Peyer's patch (tissue), 4 donors: ENCODE data around the gene GIMAP2. TPM values are rescaled to one million over a fixed set of nuclear protein-coding genes. Genes with fewer than 3 reads are reported as not detected.
A peak's percentile ranks its signal among the peaks of the same experiment; 100 is the strongest.

Experiments used
- DNase-seq, 3 donors: peaks; one replicate each; pipeline ENCODE4 v3.0.0-alpha.2; 2017 to 2019
- H3K27ac ChIP-seq, 4 donors: fragments of 200-600 bp; sonication (generic); one replicate each; pipeline ENCODE4 v1.5.1; 2016 to 2019
- H3K27me3 ChIP-seq, 2 donors: fragments of 200-600 bp; sonication (generic); one replicate each; pipeline ENCODE4 v1.5.1; 2019
- H3K36me3 ChIP-seq, 3 donors: fragments of 200-600 bp; sonication (generic); one replicate each; pipeline ENCODE4 v1.5.1; 2016 to 2019
- H3K4me1 ChIP-seq, 4 donors: fragments of 200-600 bp; sonication (generic); one replicate each; pipeline ENCODE4 v1.5.1; 2016 to 2019
- H3K4me3 ChIP-seq, 4 donors: fragments of 200-600 bp; sonication (generic); 1 replicate in 3 of 4; 2 replicates in 1 of 4; pipeline ENCODE4 v1.5.1; 2016 to 2019; ENCODE audit warnings: mild to moderate bottlenecking in 1 of 4
- H3K9me3 ChIP-seq, 4 donors: fragments of 200-600 bp; sonication (generic); one replicate each; pipeline ENCODE4 v1.5.1; 2016 to 2019; ENCODE audit warnings: mild to moderate bottlenecking in 1 of 4
- POLR2A ChIP-seq, 2 donors: fragments of 450-650 bp; IDR thresholded peaks; one replicate each; pipeline ENCODE4 v1.5.1; 2017; ENCODE audit warnings: antibody characterized with exemption in 2 of 2, mild to moderate bottlenecking in 2 of 2, moderate library complexity in 2 of 2
- total RNA-seq, 4 donors: library from RNA; depleted of rRNA; stranded (reverse); fragments of >200 nt; gene quantifications; one replicate each; pipeline ENCODE4 v1.1.0, GENCODE V29; 2016
- TF ChIP-seq, protein P1 (sequence below), 6 experiments: fragments of 450-650 bp in 4 of 6; fragments of 200-600 bp in 2 of 6; sonication (generic) in 1 of 6; IDR thresholded peaks; one replicate each; pipeline ENCODE4 v1.5.1; 2017 to 2019; ENCODE audit warnings: antibody characterized with exemption in 6 of 6, mild to moderate bottlenecking in 3 of 6, moderate library complexity in 1 of 6

The GIMAP2 gene
- total RNA-seq, 4 donors from 2014 or later = 4.8 to 17.3 (median 9.1) TPM

DNA sequence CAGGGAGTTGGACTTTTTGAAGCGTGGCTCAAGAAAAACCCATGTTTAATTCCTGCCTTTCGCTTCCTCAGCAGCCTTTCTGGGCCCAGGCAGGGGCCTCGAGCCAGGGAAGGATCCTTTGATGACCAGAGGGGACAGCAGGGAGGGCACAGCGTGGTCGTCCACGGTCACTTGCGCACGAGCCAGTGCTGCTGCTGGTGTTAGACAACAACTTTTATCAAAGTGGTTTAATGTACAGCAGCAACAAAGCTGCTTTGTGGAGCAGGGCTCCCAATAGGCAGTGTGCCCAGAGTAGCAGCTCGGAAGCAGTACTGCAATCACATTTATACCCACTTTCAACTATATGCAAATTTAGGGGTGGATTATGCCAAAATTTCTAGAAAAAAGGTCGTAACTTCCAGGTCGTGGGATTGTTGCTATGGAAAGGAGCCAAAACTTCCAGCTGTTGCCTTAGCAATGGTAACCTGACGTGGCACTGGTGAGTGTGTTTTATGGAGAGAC is 37.0 kb downstream of the GIMAP2 start:
- TF ChIP-seq POLR2A (IDR thresholded peaks at IDR 0.05) = no peak
- TF ChIP-seq, protein P1, sequence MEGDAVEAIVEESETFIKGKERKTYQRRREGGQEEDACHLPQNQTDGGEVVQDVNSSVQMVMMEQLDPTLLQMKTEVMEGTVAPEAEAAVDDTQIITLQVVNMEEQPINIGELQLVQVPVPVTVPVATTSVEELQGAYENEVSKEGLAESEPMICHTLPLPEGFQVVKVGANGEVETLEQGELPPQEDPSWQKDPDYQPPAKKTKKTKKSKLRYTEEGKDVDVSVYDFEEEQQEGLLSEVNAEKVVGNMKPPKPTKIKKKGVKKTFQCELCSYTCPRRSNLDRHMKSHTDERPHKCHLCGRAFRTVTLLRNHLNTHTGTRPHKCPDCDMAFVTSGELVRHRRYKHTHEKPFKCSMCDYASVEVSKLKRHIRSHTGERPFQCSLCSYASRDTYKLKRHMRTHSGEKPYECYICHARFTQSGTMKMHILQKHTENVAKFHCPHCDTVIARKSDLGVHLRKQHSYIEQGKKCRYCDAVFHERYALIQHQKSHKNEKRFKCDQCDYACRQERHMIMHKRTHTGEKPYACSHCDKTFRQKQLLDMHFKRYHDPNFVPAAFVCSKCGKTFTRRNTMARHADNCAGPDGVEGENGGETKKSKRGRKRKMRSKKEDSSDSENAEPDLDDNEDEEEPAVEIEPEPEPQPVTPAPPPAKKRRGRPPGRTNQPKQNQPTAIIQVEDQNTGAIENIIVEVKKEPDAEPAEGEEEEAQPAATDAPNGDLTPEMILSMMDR (IDR thresholded peaks at IDR 0.05) = no peak
- Histone ChIP-seq H3K4me3 (no peak overlapping the region), H3K4me1 (no peaks in the 10 kb centered on the region), H3K36me3 (peaks cover 0 to 14% (median 0%) of the 10 kb centered on the region in 3 donors), H3K27me3 (no peaks in the 10 kb centered on the region), H3K27ac (peak overlapping the region in 3 of 4 donors; percentile 11 to 30 (median 17)), H3K9me3 (no peaks in the 10 kb centered on the region)
- no peak for DNase-seq

DNA sequence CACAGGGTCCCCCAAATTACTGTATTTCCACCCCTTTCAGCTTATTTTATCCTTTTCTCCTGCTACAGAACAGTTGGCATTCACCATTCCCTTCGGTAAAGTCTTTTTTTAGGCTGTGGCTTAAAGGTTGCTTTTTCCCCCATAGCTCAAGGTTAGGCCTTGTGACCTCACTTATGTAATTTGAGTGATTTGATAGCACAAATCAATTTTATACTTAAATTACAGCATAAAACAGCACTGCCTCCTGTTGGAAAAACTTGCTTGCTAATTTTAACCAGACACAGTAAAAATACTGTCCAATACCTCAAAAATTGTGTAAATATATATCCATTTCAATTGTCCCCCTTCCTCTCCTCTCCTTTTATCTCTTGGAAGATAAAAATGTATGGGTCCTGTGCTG is 38.0 kb downstream of the GIMAP2 start:
- no peaks in the 10 kb centered on the region for H3K9me3 ChIP-seq
- H3K4me1 ChIP-seq = no peaks in the 10 kb centered on the region
- peaks cover 0 to 14% (median 0%) of the 10 kb centered on the region in 3 donors for H3K36me3 ChIP-seq
- no peak overlapping the region for H3K27ac ChIP-seq
- no peak for TF ChIP-seq POLR2A (IDR thresholded peaks at IDR 0.05)
- TF ChIP-seq, protein P1 (IDR thresholded peaks at IDR 0.05) = no peak
- H3K27me3 ChIP-seq = no peaks in the 10 kb centered on the region
- no peak for DNase-seq
- no peak overlapping the region for H3K4me3 ChIP-seq

DNA sequence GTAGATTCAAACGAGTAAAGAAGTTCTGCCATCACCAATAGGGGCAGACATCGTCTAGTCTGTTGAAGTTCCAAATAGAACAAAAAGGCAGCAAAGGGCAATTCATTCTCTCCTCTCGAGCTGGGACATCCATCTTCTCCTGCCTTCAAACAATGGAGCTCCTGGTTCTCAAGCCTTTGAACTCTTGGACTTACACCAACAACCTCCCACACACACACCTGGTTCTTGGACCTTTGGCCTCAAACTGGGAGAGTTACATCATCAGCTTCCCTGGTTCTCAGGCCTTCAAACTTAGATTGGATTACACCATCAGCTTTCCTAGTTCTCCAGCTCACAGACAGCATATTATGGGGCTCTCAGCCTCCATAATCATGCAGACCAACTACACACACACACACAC is 41.9 kb downstream of the GIMAP2 start:
- Histone ChIP-seq H3K36me3 (no peaks in the 10 kb centered on the region), H3K4me3 (no peak overlapping the region), H3K27me3 (no peaks in the 10 kb centered on the region), H3K9me3 (no peaks in the 10 kb centered on the region), H3K27ac (peak overlapping the region in 1 of 4 donors; percentile 41), H3K4me1 (no peaks in the 10 kb centered on the region)
- TF ChIP-seq, protein P1 (IDR thresholded peaks at IDR 0.05) = no peak
- peak in 1 of 3 donors; percentile 80 for DNase-seq

DNA sequence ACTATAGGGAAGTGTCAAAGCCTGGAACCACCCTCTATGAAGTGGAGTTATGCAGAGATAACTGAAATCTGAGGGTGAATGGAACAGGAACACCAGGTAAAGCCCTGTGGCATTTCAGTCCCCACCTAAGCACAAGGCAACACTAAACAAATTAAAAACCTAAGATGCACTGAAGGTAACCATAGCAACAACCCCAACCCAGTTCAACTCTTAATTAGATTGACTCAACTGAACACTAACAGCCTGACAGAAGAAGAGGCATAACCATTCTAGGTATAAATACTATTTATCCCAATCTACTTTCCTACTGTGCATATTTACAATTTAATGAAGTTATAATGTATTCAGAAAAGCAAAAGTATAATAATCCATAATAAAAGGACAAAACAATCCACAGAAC is 42.5 kb downstream of the GIMAP2 start:
- no peak for DNase-seq
- Histone ChIP-seq H3K9me3 (no peaks in the 10 kb centered on the region), H3K27ac (peak overlapping the region in 1 of 4 donors; percentile 41), H3K36me3 (no peaks in the 10 kb centered on the region), H3K4me1 (no peaks in the 10 kb centered on the region), H3K27me3 (no peaks in the 10 kb centered on the region), H3K4me3 (no peak overlapping the region)
- TF ChIP-seq, protein P1 (IDR thresholded peaks at IDR 0.05) = no peak
- no peak for TF ChIP-seq POLR2A (IDR thresholded peaks at IDR 0.05)

DNA sequence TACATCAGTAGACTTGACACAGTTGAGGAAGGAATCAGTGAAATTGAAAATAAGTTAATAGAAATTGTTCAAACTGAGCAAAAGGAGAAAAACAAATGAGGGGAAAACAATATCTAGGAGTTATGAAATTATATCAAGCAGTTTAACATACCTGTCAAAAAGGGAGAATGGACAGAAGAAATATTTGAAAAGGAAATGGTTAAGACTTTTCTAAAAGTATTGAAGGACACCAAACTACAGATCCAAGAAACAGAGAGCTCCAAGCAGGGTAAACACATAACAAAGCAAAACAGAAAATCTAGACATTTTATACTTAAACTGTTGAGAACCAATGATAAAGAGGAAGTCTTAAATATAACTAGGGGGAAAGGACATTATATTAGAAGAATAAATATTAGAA is 43.1 kb downstream of the GIMAP2 start:
- Histone ChIP-seq H3K36me3 (no peaks in the 10 kb centered on the region), H3K27me3 (no peaks in the 10 kb centered on the region), H3K4me3 (no peak overlapping the region), H3K4me1 (no peaks in the 10 kb centered on the region), H3K9me3 (no peaks in the 10 kb centered on the region), H3K27ac (no peak overlapping the region)
- DNase-seq = no peak
- TF ChIP-seq, protein P1 (IDR thresholded peaks at IDR 0.05) = no peak
- no peak for TF ChIP-seq POLR2A (IDR thresholded peaks at IDR 0.05)

DNA sequence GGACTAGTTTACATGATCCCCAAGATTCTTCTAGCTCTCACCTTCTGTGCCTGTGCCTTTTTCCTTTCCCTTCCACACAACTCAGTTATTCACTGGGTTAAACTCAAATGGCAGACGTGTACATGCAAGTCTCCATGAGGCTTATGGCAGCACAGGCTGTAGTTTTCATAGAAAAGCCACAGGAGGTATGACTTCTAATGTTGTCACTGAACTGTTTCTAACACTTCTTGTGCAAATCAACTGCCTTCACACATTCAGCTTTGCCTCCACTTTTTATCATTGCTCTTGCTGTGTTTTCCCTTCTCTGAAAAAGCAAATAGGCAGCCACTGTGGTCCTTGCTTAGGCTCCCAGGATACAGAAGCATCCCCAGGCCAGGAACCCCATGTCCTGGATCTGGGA is 46.4 kb downstream of the GIMAP2 start:
- Histone ChIP-seq H3K4me1 (no peaks in the 10 kb centered on the region), H3K27me3 (no peaks in the 10 kb centered on the region), H3K36me3 (no peaks in the 10 kb centered on the region), H3K27ac (peak overlapping the region in 2 of 4 donors; percentile 44 to 68), H3K9me3 (no peaks in the 10 kb centered on the region), H3K4me3 (no peak overlapping the region)
- DNase-seq = no peak
- TF ChIP-seq POLR2A (IDR thresholded peaks at IDR 0.05) = no peak
- TF ChIP-seq, protein P1 (IDR thresholded peaks at IDR 0.05) = no peak
